ENCODE data around the gene EHD2.

The EHD2 gene

GRCh38 chr19:47697863-47698609 is 15.2 kb upstream of the EHD2 start:
- Mint-ChIP-seq H3K4me1 (ENCODE audit: low read depth) (no peaks in the 10 kb centered on the region), H3K9me3 (no peaks in the 10 kb centered on the region), H3K27ac (no peak overlapping the region), H3K27me3 (ENCODE audit: low read depth) (no peaks in the 10 kb centered on the region), H3K36me3 (ENCODE audit: low read depth) (peaks cover 9% of the 10 kb centered on the region), H3K4me3 (no peak overlapping the region)
- peak; percentile 33 for DNase-seq (ENCODE audit: low spot score)

DNA sequence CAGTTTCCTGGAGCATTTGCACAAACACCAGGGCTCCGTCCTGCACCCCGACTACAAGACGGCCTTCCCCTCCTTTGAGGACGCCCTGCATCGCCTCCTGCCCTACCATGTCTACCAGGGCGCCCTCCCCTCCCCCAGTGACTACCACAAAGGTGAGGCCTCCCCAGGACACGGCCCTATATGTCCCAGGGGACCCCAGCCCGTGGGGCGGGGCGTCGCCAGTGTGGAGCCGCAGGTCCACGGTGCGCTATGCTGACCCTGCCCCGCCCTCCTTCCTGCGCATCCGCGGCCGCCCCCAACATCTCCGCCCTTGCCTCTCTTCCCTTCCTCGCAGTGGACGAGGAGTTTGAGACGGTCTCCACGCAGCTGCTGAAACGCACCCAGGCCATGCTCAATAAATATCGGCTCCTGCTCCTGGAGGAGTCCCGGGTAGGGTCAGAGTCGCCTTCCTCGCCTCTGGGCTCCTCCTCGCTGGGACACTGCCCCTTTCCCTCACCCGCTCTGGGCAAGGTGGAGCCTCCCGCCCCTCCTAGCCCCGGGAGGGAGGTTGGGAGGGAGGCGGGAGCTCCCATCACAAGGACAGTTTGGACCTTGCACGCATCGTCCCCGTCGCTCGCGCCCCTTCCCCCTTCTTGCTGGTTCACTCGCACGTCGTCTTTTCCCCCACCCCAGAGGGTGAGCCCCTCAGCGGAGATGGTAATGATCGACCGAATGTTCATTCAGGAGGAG is 14.4 kb upstream of the EHD2 start:
- Mint-ChIP-seq H3K4me1 (ENCODE audit: low read depth) (no peaks in the 10 kb centered on the region), H3K4me3 (no peak overlapping the region), H3K27ac (no peak overlapping the region), H3K27me3 (ENCODE audit: low read depth) (no peaks in the 10 kb centered on the region), H3K9me3 (no peaks in the 10 kb centered on the region), H3K36me3 (ENCODE audit: low read depth) (peaks cover 13% of the 10 kb centered on the region)
- no peak for DNase-seq (ENCODE audit: low spot score)

DNA sequence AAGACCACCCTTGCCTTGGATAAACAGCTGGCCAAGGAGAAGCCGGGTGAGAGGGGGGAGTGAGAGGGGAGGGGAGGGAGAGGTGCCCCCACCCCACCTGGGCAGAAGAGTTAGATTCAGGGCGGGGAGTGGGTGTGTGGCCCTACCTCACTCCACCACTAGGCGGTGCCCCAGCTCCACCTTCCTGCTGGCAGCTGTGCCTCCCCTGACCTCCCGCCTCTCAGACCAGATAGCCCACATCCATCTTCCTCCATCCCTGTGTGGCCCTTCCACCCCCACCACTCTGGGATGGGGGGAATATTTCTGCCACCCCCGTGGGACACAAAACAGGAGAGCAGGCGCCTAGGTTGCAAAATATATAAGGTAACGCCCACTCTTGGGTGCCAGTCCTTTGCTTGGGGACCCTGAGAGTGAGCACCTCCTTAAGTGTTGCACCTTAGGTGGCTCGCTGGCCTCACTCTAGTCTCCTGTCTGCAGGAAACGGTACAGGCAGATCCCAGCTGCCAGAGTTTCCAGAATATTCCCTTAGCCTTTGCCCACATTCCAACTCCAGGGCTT is 13.8 kb upstream of the EHD2 start:
- Mint-ChIP-seq H3K4me3 (no peak overlapping the region), H3K27ac (no peak overlapping the region), H3K9me3 (no peaks in the 10 kb centered on the region), H3K4me1 (ENCODE audit: low read depth) (no peaks in the 10 kb centered on the region), H3K27me3 (ENCODE audit: low read depth) (no peaks in the 10 kb centered on the region), H3K36me3 (ENCODE audit: low read depth) (peaks cover 13% of the 10 kb centered on the region)
- DNase-seq (ENCODE audit: low spot score): peak; percentile 23

DNA sequence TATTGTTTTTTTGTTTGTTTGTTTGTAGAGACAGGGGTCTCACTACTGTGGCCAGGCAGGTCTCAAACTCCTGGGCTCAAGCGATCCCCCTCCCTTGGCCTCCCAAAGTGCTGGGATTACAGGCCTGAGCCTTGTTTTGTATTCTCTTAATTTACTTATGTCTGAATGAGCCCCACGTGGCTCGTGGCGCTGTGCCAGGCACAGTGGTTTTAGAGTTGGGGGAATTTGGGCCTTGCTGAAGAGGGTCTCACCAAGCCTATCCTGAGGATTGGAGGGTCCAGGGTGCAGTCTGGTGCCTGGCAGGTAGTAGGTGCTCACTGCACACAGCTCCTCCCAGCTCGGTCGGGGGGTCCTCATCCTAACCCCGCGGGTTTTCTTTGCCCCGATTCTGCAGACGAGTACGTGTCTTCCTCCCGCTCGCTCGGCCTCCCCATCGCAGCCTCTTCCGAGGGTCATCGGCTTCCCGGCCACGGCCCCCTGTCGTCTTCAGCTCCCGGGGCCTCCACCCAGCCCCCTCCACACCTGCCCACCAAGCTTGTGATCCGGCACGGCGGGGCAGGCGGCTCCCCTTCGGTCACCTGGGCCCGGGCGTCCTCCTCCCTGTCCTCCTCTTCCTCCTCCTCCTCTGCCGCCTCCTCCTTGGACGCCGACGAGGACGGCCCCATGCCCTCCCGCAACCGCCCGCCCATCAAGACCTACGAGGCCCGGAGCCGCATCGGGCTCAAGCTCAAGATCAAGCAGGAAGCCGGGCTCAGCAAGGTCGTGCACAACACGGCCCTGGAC is 12.1 kb upstream of the EHD2 start:
- no peaks in the 10 kb centered on the region for H3K9me3 Mint-ChIP-seq
- no peak overlapping the region for H3K27ac Mint-ChIP-seq
- DNase-seq (ENCODE audit: low spot score): no peak
- no peaks in the 10 kb centered on the region for H3K4me1 Mint-ChIP-seq (ENCODE audit: low read depth)
- no peak overlapping the region for H3K4me3 Mint-ChIP-seq
- peaks cover 13% of the 10 kb centered on the region for H3K36me3 Mint-ChIP-seq (ENCODE audit: low read depth)
- no peaks in the 10 kb centered on the region for H3K27me3 Mint-ChIP-seq (ENCODE audit: low read depth)

DNA sequence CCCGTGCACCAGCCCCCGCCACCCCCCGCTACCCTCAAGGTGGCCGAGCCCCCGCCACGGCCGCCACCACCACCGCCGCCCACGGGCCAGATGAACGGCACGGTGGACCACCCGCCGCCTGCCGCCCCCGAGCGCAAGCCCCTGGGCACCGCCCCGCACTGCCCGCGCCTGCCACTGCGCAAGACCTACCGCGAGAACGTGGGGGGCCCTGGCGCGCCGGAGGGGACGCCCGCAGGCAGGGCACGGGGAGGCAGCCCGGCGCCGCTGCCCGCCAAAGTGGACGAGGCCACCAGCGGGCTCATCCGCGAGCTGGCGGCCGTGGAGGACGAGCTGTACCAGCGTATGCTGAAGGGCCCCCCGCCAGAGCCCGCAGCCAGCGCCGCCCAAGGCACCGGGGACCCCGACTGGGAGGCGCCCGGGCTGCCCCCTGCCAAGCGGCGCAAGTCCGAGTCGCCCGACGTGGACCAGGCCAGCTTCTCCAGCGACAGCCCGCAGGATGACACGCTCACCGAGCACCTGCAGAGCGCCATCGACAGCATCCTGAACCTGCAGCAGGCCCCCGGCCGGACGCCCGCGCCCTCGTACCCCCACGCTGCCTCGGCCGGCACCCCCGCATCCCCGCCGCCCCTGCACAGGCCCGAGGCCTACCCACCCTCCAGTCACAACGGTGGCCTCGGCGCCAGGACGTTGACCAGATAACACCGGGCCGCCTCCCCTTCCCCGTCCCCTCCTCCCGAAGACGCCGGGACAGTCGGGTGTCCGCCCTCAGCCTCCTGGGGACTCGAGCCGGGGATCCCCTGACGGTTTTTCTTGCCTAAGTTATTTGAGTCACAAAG is 11.3 kb upstream of the EHD2 start:
- DNase-seq (ENCODE audit: low spot score): no peak
- no peak overlapping the region for H3K4me3 Mint-ChIP-seq
- H3K27me3 Mint-ChIP-seq (ENCODE audit: low read depth): no peaks in the 10 kb centered on the region
- no peaks in the 10 kb centered on the region for H3K4me1 Mint-ChIP-seq (ENCODE audit: low read depth)
- H3K27ac Mint-ChIP-seq: no peak overlapping the region
- peaks cover 13% of the 10 kb centered on the region for H3K36me3 Mint-ChIP-seq (ENCODE audit: low read depth)
- H3K9me3 Mint-ChIP-seq: no peaks in the 10 kb centered on the region

DNA sequence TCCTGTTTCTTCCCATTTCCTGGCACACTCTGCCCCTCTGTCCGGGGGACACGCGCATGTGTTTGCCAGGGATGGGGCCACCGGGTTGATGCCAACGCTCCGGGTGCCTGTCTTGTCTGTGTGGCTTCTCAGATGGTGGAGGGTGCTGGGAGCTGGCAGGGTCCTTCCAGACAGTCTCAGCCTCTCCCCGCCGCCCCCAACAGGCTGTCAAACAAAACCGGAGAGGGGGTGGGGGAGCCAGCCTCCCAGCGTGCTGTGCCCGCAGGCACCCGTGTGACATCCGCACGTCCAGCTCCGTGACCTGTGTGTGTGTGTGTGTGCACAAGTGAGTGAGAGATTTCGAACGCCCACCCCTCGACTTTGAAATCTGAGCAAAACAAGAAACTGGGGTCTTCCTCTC is 10.6 kb upstream of the EHD2 start:
- peaks cover 13% of the 10 kb centered on the region for H3K36me3 Mint-ChIP-seq (ENCODE audit: low read depth)
- no peak for DNase-seq (ENCODE audit: low spot score)
- no peak overlapping the region for H3K4me3 Mint-ChIP-seq
- no peaks in the 10 kb centered on the region for H3K9me3 Mint-ChIP-seq
- no peaks in the 10 kb centered on the region for H3K4me1 Mint-ChIP-seq (ENCODE audit: low read depth)
- H3K27ac Mint-ChIP-seq: no peak overlapping the region
- no peaks in the 10 kb centered on the region for H3K27me3 Mint-ChIP-seq (ENCODE audit: low read depth)

GRCh38 chr19:47703301-47703700 is 9.9 kb upstream of the EHD2 start:
- Mint-ChIP-seq H3K27ac (no peak overlapping the region), H3K4me1 (ENCODE audit: low read depth) (no peaks in the 10 kb centered on the region), H3K27me3 (ENCODE audit: low read depth) (no peaks in the 10 kb centered on the region), H3K4me3 (no peak overlapping the region), H3K9me3 (no peaks in the 10 kb centered on the region), H3K36me3 (ENCODE audit: low read depth) (peaks cover 13% of the 10 kb centered on the region)
- DNase-seq (ENCODE audit: low spot score): no peak

- Mint-ChIP-seq H3K4me3 (no peak overlapping the region), H3K4me1 (ENCODE audit: low read depth) (no peaks in the 10 kb centered on the region), H3K27me3 (ENCODE audit: low read depth) (no peaks in the 10 kb centered on the region), H3K27ac (no peak overlapping the region), H3K9me3 (no peaks in the 10 kb centered on the region), H3K36me3 (ENCODE audit: low read depth) (peaks cover 13% of the 10 kb centered on the region)
- no peak for DNase-seq (ENCODE audit: low spot score)
Measured at GRCh38 chr19:47704024-47704423, 9.2 kb upstream of the EHD2 start.

GRCh38 chr19:47704656-47705055 is 8.6 kb upstream of the EHD2 start:
- no peaks in the 10 kb centered on the region for H3K4me1 Mint-ChIP-seq (ENCODE audit: low read depth)
- no peak overlapping the region for H3K27ac Mint-ChIP-seq
- H3K9me3 Mint-ChIP-seq: no peaks in the 10 kb centered on the region
- DNase-seq (ENCODE audit: low spot score): no peak
- H3K27me3 Mint-ChIP-seq (ENCODE audit: low read depth): no peaks in the 10 kb centered on the region
- peaks cover 13% of the 10 kb centered on the region for H3K36me3 Mint-ChIP-seq (ENCODE audit: low read depth)
- no peak overlapping the region for H3K4me3 Mint-ChIP-seq

GRCh38 chr19:47707135-47707925 is 5.9 kb upstream of the EHD2 start:
- H3K4me3 Mint-ChIP-seq: no peak overlapping the region

DNA sequence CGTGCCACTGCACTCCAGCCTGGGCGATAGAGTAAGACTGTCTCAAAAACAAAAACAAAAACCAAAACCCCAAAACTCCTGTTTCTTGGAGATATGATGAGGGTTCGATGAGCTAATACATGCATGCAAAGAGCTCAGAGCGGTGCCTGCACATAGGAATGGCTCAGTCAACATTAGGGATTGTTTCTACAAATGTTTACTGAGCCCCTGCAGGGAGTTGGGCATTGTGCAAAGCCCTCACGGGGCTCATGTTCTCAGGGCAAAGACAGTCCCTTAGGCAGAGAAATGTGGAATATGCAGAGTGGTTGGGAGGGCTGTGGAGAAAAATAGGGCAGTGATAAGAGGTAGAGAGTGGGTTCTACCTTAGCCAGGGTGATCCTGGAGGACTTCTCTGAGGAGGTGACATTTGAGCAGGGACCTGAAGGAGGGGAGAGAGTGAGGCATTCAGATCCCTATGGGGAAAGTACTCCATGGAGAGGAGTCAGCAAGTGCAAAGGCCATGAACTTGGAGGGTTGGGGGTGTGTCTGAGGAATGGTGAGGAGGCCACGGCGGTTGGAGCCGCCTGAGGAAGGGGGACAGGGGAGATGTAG is 1.5 kb upstream of the EHD2 start:
- Mint-ChIP-seq H3K36me3 (ENCODE audit: low read depth) (no peaks in the 10 kb centered on the region), H3K4me1 (ENCODE audit: low read depth) (peaks cover 5% of the 10 kb centered on the region), H3K9me3 (no peaks in the 10 kb centered on the region), H3K27ac (no peak overlapping the region), H3K27me3 (ENCODE audit: low read depth) (peaks cover 28% of the 10 kb centered on the region), H3K4me3 (no peak overlapping the region)
- DNase-seq (ENCODE audit: low spot score): no peak

More at GRCh38 chr19:47707135-47707925, 5.9 kb upstream of the EHD2 start:
- H3K27ac Mint-ChIP-seq: no peak overlapping the region
- peaks cover 5% of the 10 kb centered on the region for H3K27me3 Mint-ChIP-seq (ENCODE audit: low read depth)
- H3K36me3 Mint-ChIP-seq (ENCODE audit: low read depth): peaks cover 11% of the 10 kb centered on the region
- H3K9me3 Mint-ChIP-seq: no peaks in the 10 kb centered on the region
- DNase-seq (ENCODE audit: low spot score): peak; percentile 58
- H3K4me1 Mint-ChIP-seq (ENCODE audit: low read depth): no peaks in the 10 kb centered on the region

GRCh38 chr19:47714339-47714738 is 1.1 kb downstream of the EHD2 start:
- DNase-seq (ENCODE audit: low spot score): no peak
- no peak overlapping the region for H3K27ac Mint-ChIP-seq
- peaks cover 5% of the 10 kb centered on the region for H3K4me1 Mint-ChIP-seq (ENCODE audit: low read depth)
- no peak overlapping the region for H3K4me3 Mint-ChIP-seq
- peaks cover 28% of the 10 kb centered on the region for H3K27me3 Mint-ChIP-seq (ENCODE audit: low read depth)
- no peaks in the 10 kb centered on the region for H3K9me3 Mint-ChIP-seq
- no peaks in the 10 kb centered on the region for H3K36me3 Mint-ChIP-seq (ENCODE audit: low read depth)

Data from T-helper 2 cell treated with Interferon-gamma antibody and Interleukin-4, amounts not matched to agents 5 μg/mL and 100 μg/mL, for 36 hours (primary cell).